ENCODE results near the gene TAX1BP1.

DNA sequence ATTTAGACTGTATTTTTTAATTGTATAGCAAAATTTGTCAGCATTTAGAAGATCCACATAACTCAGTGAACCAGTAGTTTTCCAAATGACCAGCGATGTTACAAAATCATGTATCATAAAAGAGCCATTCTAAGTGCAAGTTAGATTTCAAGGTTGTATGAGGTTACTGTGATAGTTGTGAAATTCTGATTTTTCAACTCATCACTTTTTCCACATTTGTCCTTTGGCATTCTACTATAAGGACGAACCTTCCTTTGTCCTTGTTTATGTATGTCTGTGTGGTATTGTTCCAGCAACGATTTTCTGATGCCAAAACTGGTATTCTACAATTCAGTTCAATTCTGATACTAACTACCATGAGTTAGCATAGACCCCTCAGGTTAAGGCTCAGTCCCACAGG lies 64.2 kb downstream of the TAX1BP1 start:
- TF ChIP-seq, protein P1, sequence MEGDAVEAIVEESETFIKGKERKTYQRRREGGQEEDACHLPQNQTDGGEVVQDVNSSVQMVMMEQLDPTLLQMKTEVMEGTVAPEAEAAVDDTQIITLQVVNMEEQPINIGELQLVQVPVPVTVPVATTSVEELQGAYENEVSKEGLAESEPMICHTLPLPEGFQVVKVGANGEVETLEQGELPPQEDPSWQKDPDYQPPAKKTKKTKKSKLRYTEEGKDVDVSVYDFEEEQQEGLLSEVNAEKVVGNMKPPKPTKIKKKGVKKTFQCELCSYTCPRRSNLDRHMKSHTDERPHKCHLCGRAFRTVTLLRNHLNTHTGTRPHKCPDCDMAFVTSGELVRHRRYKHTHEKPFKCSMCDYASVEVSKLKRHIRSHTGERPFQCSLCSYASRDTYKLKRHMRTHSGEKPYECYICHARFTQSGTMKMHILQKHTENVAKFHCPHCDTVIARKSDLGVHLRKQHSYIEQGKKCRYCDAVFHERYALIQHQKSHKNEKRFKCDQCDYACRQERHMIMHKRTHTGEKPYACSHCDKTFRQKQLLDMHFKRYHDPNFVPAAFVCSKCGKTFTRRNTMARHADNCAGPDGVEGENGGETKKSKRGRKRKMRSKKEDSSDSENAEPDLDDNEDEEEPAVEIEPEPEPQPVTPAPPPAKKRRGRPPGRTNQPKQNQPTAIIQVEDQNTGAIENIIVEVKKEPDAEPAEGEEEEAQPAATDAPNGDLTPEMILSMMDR (IDR thresholded peaks at IDR 0.05; ENCODE audit: extremely low read depth in 1 of 2, insufficient read depth in 1 of 2, low read depth in 1 of 2, low read length in 2 of 2) = no peak
- TF ChIP-seq POLR2A (IDR thresholded peaks at IDR 0.05; ENCODE audit: low read depth, low read length) = no peak
- TF ChIP-seq, protein P2, sequence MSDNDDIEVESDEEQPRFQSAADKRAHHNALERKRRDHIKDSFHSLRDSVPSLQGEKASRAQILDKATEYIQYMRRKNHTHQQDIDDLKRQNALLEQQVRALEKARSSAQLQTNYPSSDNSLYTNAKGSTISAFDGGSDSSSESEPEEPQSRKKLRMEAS (IDR thresholded peaks at IDR 0.05; ENCODE audit: insufficient read depth, insufficient read length) = no peak
- TF ChIP-seq POLR2AphosphoS5 (IDR thresholded peaks at IDR 0.05; ENCODE audit: insufficient read depth, low read depth, low read length) = no peak

Data from endothelial cell of umbilical vein (primary cell).